IMR-90 (cell line): Measurements from ENCODE around the gene MSMP. TPM values are rescaled to one million over a fixed set of nuclear protein-coding genes. Genes with fewer than 3 reads are reported as not detected.

Source experiments
- ATAC-seq: fragments of 200-7000 bp; cut with Tn5 transposase; 2 replicates; pipeline ENCODE4 v1.9.1; 2020; ENCODE audit warnings: low read depth, mild to moderate bottlenecking, moderate library complexity
- BruUV-seq: library from RNA; stranded (reverse); fragments of 400-500 nt; replicated peaks from 2 replicates; lab custom pipeline; 2021; lab: Mats Ljungman, UMichigan
- CTCF ChIA-PET: fragments of 300-600 bp; formaldehyde crosslinking; extraction: SDS; loops from one replicate; lab custom pipeline; 2021; ENCODE audit warnings: antibody characterized with exemption; lab: Yijun Ruan, JAX
- POLR2A ChIA-PET: fragments of 300-600 bp; sonication (Branson Sonifier 250); formaldehyde crosslinking; loops from one replicate; lab custom pipeline; 2022; ENCODE audit warnings: antibody characterized with exemption; ENCODE audit not compliant: unreplicated experiment; lab: Charles Lee
- DNase-seq: peaks from one replicate; pipeline ENCODE4 v3.0.0; 2013
- H2AFZ ChIP-seq: replicated peaks from 2 replicates; pipeline ENCODE3; 2013; ENCODE audit warnings: low read length, mild to moderate bottlenecking; ENCODE audit not compliant: poor library complexity
- H2AK5ac ChIP-seq: 2 replicates; pipeline ENCODE4 v1.6.1; 2013; ENCODE audit warnings: low read depth, low read length, inconsistent platforms
- H2AK9ac ChIP-seq: replicated peaks from 2 replicates; pipeline ENCODE3; 2013; ENCODE audit warnings: mild to moderate bottlenecking, low read depth, low read length, moderate library complexity; ENCODE audit not compliant: poor library complexity
- H2BK120ac ChIP-seq: 2 replicates; pipeline ENCODE4 v1.6.1; 2013; ENCODE audit warnings: low read depth, low read length, inconsistent platforms
- H2BK15ac ChIP-seq: 3 replicates; pipeline ENCODE4 v1.6.1; 2013; ENCODE audit warnings: low read depth, low read length, inconsistent platforms
- H2BK20ac ChIP-seq: 2 replicates; pipeline ENCODE4 v1.6.1; 2013; ENCODE audit warnings: low read depth, mild to moderate bottlenecking, inconsistent platforms, low read length, moderate library complexity
- H2BK5ac ChIP-seq: 2 replicates; pipeline ENCODE4 v1.6.1; 2013; ENCODE audit warnings: mild to moderate bottlenecking, low read depth, low read length, inconsistent platforms; ENCODE audit not compliant: poor library complexity, severe bottlenecking
- H3K14ac ChIP-seq: replicated peaks from 2 replicates; pipeline ENCODE4 v1.6.1; 2013; ENCODE audit warnings: low read depth, low read length, inconsistent platforms
- H3K18ac ChIP-seq: 2 replicates; pipeline ENCODE4 v1.6.1; 2013; ENCODE audit warnings: low read depth, low read length, control low read depth
- H3K23ac ChIP-seq: 2 replicates; pipeline ENCODE4 v1.6.1; 2013; ENCODE audit warnings: low read depth, low read length, inconsistent platforms
- H3K27ac ChIP-seq: 2 replicates; pipeline ENCODE4 v1.5.1; 2013; ENCODE audit warnings: mild to moderate bottlenecking, control low read depth, low read length; ENCODE audit not compliant: insufficient read depth
- H3K27me3 ChIP-seq: 2 replicates; pipeline ENCODE4 v1.6.1; 2013; ENCODE audit warnings: low read length; ENCODE audit not compliant: control insufficient read depth, insufficient read depth
- H3K36me3 ChIP-seq: 2 replicates; pipeline ENCODE4 v1.6.1; 2013; ENCODE audit warnings: low read length, mixed read lengths; ENCODE audit not compliant: control insufficient read depth, insufficient read depth
- H3K4ac ChIP-seq: 2 replicates; pipeline ENCODE4 v1.6.1; 2013; ENCODE audit warnings: low read depth, low read length, inconsistent platforms
- H3K4me1 ChIP-seq: 2 replicates; pipeline ENCODE4 v1.6.1; 2013; ENCODE audit warnings: low read length, mixed read lengths; ENCODE audit not compliant: control insufficient read depth, insufficient read depth
- H3K4me2 ChIP-seq: 2 replicates; pipeline ENCODE4 v1.6.1; 2013; ENCODE audit warnings: low read depth, mild to moderate bottlenecking, control low read depth, low read length, moderate library complexity
- H3K4me3 ChIP-seq: 2 replicates; pipeline ENCODE4 v1.5.1; 2013; ENCODE audit warnings: low read depth, mild to moderate bottlenecking, control low read depth, low read length, moderate library complexity; ENCODE audit not compliant: insufficient read depth
- H3K56ac ChIP-seq: 2 replicates; pipeline ENCODE4 v1.6.1; 2013; ENCODE audit warnings: low read length, inconsistent platforms; ENCODE audit not compliant: insufficient read depth; ENCODE audit errors: extremely low read depth
- H3K79me1 ChIP-seq, 2 experiments: 2 replicates each; pipeline ENCODE4 v1.6.1; 2013; ENCODE audit warnings: low read length in 2 of 2, inconsistent platforms in 1 of 2, low read depth in 1 of 2
- H3K9ac ChIP-seq: 2 replicates; pipeline ENCODE4 v1.6.1; 2013; ENCODE audit warnings: low read depth, low read length, control low read depth
- H3K9me1 ChIP-seq: 2 replicates; pipeline ENCODE4 v1.6.1; 2013; ENCODE audit warnings: low read length, inconsistent platforms; ENCODE audit not compliant: insufficient read depth
- H3K9me3 ChIP-seq: 2 replicates; pipeline ENCODE4 v1.6.1; 2013; ENCODE audit warnings: low read length; ENCODE audit not compliant: control insufficient read depth, insufficient read depth
- H4K20me1 ChIP-seq: 2 replicates; pipeline ENCODE4 v1.6.1; 2013; ENCODE audit warnings: low read length, inconsistent platforms; ENCODE audit not compliant: insufficient read depth
- H4K5ac ChIP-seq: 2 replicates; pipeline ENCODE4 v1.6.1; 2013; ENCODE audit warnings: mild to moderate bottlenecking, low read depth, low read length, control low read depth
- H4K8ac ChIP-seq, 2 experiments: 2 replicates each; pipeline ENCODE4 v1.6.1; 2013; ENCODE audit warnings: low read depth in 2 of 2, low read length in 2 of 2, control low read depth in 1 of 2, inconsistent platforms in 1 of 2
- H4K91ac ChIP-seq: 2 replicates; pipeline ENCODE4 v1.6.1; 2013; ENCODE audit warnings: low read depth, low read length, inconsistent platforms; ENCODE audit not compliant: insufficient read depth
- BHLHE40 ChIP-seq: fragments of 150-350 bp; IDR thresholded peaks from 2 replicates; pipeline ENCODE4 v1.6.1; 2016; ENCODE audit warnings: mild to moderate bottlenecking, low read depth, low read length
- CEBPB ChIP-seq: IDR thresholded peaks from 2 replicates; pipeline ENCODE4 v1.6.1; 2012; ENCODE audit warnings: low read depth, low read length, improper control_type of control experiment
- CHD1 ChIP-seq: IDR thresholded peaks from 2 replicates; pipeline ENCODE4 v1.6.1; 2012; ENCODE audit warnings: low read depth, low read length, improper control_type of control experiment
- FOS ChIP-seq: fragments of 150-350 bp; IDR thresholded peaks from 2 replicates; pipeline ENCODE4 v1.6.1; 2016; ENCODE audit warnings: low read depth, low read length
- MAFK ChIP-seq: IDR thresholded peaks from 2 replicates; pipeline ENCODE4 v1.6.1; 2012; ENCODE audit warnings: low read depth, low read length, improper control_type of control experiment
- MAZ ChIP-seq: IDR thresholded peaks from 2 replicates; pipeline ENCODE4 v1.6.1; 2012; ENCODE audit warnings: low read depth, mild to moderate bottlenecking, low read length, improper control_type of control experiment, moderate library complexity, borderline replicate concordance
- MXI1 ChIP-seq: IDR thresholded peaks from 2 replicates; pipeline ENCODE4 v1.6.1; 2012; ENCODE audit warnings: low read depth, mild to moderate bottlenecking, low read length, moderate library complexity, borderline replicate concordance
- NFE2L2 ChIP-seq: fragments of 150-350 bp; IDR thresholded peaks from 2 replicates; pipeline ENCODE4 v1.6.1; 2016; ENCODE audit warnings: low read depth, mild to moderate bottlenecking, low read length
- POLR2A ChIP-seq: IDR thresholded peaks from 2 replicates; pipeline ENCODE4 v1.6.1; 2012; ENCODE audit warnings: mild to moderate bottlenecking, low read depth, low read length
- RAD21 ChIP-seq: IDR thresholded peaks from 2 replicates; pipeline ENCODE4 v1.6.1; 2012; ENCODE audit warnings: low read length, improper control_type of control experiment
- RFX5 ChIP-seq: IDR thresholded peaks from 2 replicates; pipeline ENCODE4 v1.8.0; 2012; ENCODE audit warnings: low read depth, mild to moderate bottlenecking, low read length, moderate library complexity
- SMC3 ChIP-seq: fragments of 150-350 bp; IDR thresholded peaks from 2 replicates; pipeline ENCODE4 v1.6.1; 2016; ENCODE audit warnings: low read depth, mild to moderate bottlenecking, antibody characterized with exemption, low read length, moderate library complexity
- USF2 ChIP-seq: fragments of 150-350 bp; IDR thresholded peaks from 2 replicates; pipeline ENCODE4 v1.6.1; 2017; ENCODE audit warnings: mild to moderate bottlenecking, antibody characterized with exemption, low read length, low read depth
- WGBS, 2 experiments: methylation state at CpG; one replicate each; pipeline versions ENCODE4 v1.1.5 to v1.1.7; 2013; ENCODE audit warnings: missing lambda C conversion rate in 2 of 2; ENCODE audit not compliant: insufficient read length in 1 of 2; ENCODE audit errors: extremely low coverage in 2 of 2; 5-methylcytosine and 5-hydroxymethylcytosine counted together
- dilution Hi-C: fragments of 300-500 bp; cut with HindIII; formaldehyde crosslinking; loops from one replicate; pipeline ENCODE4 v1.14.3; 2018; ENCODE audit warnings: low sequenced_read_pairs; ENCODE audit not compliant: unreplicated experiment
- in situ Hi-C: fragments of 300-500 bp; cut with MboI; formaldehyde crosslinking; loops from 3 replicates; pipeline ENCODE4 v1.14.3; 2019; ENCODE audit warnings: low sequenced_read_pairs, inconsistent platforms, mixed read lengths
- intact Hi-C: fragments of 100-400 bp; cut with micrococcal nuclease; formaldehyde crosslinking; loops from 2 replicates; pipeline ENCODE4 v1.10.0; 2022
- polyA plus RNA-seq, 3 experiments: library from polyadenylated mRNA; depleted of rRNA; stranded (reverse); fragments of >200 nt; gene quantifications; 2 replicates each; pipeline ENCODE4 v1.2.3, GENCODE V29; 2012; ENCODE audit warnings: low replicate concordance in 1 of 3
- total RNA-seq: library from RNA; depleted of rRNA; stranded (reverse); fragments of >200 nt; gene quantifications from 2 replicates; pipeline ENCODE4 v1.2.3, GENCODE V29; 2012
- TF ChIP-seq, protein P1 (sequence below): fragments of 150-350 bp; IDR thresholded peaks from 2 replicates; pipeline ENCODE4 v1.6.1; 2016; ENCODE audit warnings: low read depth, mild to moderate bottlenecking, low read length, moderate library complexity, borderline replicate concordance
- TF ChIP-seq, protein P2 (sequence below): conservative IDR thresholded peaks from 2 replicates; pipeline ENCODE4 v1.5.1; 2012; ENCODE audit warnings: mild to moderate bottlenecking, low read depth, low read length, improper control_type of control experiment

Gene MSMP
- total and polyA plus RNA-seq, 2 of the 4 experiments (the other 2 are of a cell fraction) = not detected

DNA sequence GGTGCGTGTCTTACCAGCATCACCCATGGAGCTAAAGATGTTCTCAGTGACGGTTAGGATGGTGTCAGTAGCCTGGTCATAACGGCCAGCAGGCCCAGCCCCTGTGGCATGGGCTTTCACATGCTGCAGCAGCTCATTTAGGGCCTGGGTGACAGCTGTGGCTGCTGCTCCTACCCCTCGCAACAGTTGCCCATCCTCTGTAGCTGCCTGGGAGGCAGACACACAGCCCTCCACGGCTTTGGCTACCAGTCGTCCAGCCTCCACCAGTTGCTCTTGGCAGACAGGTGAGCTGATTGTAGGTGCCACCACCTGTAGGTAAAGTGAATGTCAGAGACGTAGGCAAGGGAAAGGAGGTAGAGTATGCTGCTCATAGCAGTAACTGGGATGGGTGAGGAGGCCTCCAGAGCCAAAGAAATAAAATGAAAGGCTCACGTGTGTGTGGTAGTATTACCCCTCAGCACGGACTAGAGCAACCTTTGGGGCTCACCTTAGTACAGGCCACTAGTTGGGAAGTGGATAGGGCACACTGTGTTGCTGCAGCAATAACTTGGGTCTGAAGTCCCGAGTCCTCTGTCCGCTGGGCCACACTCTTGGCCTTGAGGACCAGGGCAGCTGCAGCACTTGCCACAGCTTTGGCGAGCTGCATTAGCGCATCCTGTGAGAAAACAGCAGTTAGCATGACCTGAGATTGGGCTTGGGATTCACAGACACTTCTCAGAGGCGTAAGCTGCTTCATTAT, 36.8 kb downstream of the MSMP start:
- Histone ChIP-seq H2AK9ac (no peak overlapping the region), H3K23ac (no peak overlapping the region), H3K4me1 (no peaks in the 10 kb centered on the region), H3K27ac (no peak overlapping the region), H4K91ac (no peak overlapping the region), H3K79me1 (peaks cover 50 to 75% of the 10 kb centered on the region in 2 experiments), H4K8ac (no peak overlapping the region), H2AK5ac (no peak overlapping the region), H4K5ac (no peak overlapping the region), H3K9ac (no peak overlapping the region), H3K18ac (no peak overlapping the region), H2BK5ac (no peak overlapping the region), H3K4me2 (no peak overlapping the region), H3K9me3 (no peaks in the 10 kb centered on the region), H3K4me3 (no peak overlapping the region), H3K9me1 (no peaks in the 10 kb centered on the region; the same call in 1 of the 2 replicates), H2BK20ac (no peak overlapping the region), H3K56ac (no peak overlapping the region), H4K20me1 (peaks cover 33% of the 10 kb centered on the region), H3K36me3 (peaks cover 88% of the 10 kb centered on the region), H2BK120ac (no peak overlapping the region), H3K27me3 (no peaks in the 10 kb centered on the region), H2BK15ac (no peak overlapping the region), H2AFZ (no peak overlapping the region), H3K4ac (no peak overlapping the region), H3K14ac (no peak overlapping the region)
- in situ Hi-C loops (no loop called here), dilution Hi-C loops (no loop called here), intact Hi-C loops (no loop called here)
- 94% methylated on average over 7 of the region's 14 CpGs; no CpG with 5 or more reads in 1 of the 2 experiments for WGBS, 2 experiments
- BruUV-seq = no TSS peak
- ATAC-seq = no peak
- DNase-seq = no peak
- ChIA-PET POLR2A (interaction anchor here (0.6 kb wide), 1 partner anchor 10 kb away, joined by 3 read pairs; no protein-coding TSS in a partner anchor), CTCF (interaction anchor here (1.8 kb wide), 1 partner anchor 21 kb away, joined by 6 read pairs; no protein-coding TSS in a partner anchor)
- TF ChIP-seq SMC3 = no peak
- TF ChIP-seq NFE2L2 = no peak
- TF ChIP-seq MXI1 = no peak
- TF ChIP-seq RFX5 = no peak
- no peak for TF ChIP-seq CEBPB
- no peak for TF ChIP-seq RAD21
- no peak for TF ChIP-seq MAFK
- TF ChIP-seq CHD1 = no peak
- TF ChIP-seq, protein P1, sequence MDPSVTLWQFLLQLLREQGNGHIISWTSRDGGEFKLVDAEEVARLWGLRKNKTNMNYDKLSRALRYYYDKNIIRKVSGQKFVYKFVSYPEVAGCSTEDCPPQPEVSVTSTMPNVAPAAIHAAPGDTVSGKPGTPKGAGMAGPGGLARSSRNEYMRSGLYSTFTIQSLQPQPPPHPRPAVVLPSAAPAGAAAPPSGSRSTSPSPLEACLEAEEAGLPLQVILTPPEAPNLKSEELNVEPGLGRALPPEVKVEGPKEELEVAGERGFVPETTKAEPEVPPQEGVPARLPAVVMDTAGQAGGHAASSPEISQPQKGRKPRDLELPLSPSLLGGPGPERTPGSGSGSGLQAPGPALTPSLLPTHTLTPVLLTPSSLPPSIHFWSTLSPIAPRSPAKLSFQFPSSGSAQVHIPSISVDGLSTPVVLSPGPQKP = no peak
- TF ChIP-seq, protein P2, sequence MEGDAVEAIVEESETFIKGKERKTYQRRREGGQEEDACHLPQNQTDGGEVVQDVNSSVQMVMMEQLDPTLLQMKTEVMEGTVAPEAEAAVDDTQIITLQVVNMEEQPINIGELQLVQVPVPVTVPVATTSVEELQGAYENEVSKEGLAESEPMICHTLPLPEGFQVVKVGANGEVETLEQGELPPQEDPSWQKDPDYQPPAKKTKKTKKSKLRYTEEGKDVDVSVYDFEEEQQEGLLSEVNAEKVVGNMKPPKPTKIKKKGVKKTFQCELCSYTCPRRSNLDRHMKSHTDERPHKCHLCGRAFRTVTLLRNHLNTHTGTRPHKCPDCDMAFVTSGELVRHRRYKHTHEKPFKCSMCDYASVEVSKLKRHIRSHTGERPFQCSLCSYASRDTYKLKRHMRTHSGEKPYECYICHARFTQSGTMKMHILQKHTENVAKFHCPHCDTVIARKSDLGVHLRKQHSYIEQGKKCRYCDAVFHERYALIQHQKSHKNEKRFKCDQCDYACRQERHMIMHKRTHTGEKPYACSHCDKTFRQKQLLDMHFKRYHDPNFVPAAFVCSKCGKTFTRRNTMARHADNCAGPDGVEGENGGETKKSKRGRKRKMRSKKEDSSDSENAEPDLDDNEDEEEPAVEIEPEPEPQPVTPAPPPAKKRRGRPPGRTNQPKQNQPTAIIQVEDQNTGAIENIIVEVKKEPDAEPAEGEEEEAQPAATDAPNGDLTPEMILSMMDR = no peak
- TF ChIP-seq POLR2A = no peak
- TF ChIP-seq BHLHE40 = no peak
- no peak for TF ChIP-seq FOS
- no peak for TF ChIP-seq USF2
- TF ChIP-seq MAZ = no peak
